K562 (cell line): Measurements from ENCODE around the gene C5orf24. TPM values are rescaled to one million over a fixed set of nuclear protein-coding genes. Genes with fewer than 3 reads are reported as not detected.

ENCODE experiments used
- ATF6 ChIP-seq: sonication (generic); formaldehyde crosslinking; IDR thresholded peaks from 2 replicates; pipeline ENCODE4 v1.4.0; 2020; ENCODE audit warnings: mild to moderate bottlenecking, missing genetic modification reagents
- EWSR1 ChIP-seq: fragments of 450-650 bp; IDR thresholded peaks from 2 replicates; pipeline ENCODE4 v1.6.1; 2018; ENCODE audit warnings: borderline replicate concordance, mild to moderate bottlenecking, low read depth, moderate library complexity; ENCODE audit not compliant: partially characterized antibody
- HOMEZ ChIP-seq: fragments of 250-450 bp; sonication (Bioruptor Pico); IDR thresholded peaks from 2 replicates; pipeline ENCODE4 v1.4.0; 2020; ENCODE audit warnings: mild to moderate bottlenecking, moderate library complexity
- NR2C2 ChIP-seq, 2 experiments: fragments of 200-800 bp in 1 of 2; sonication (Bioruptor generic) in 1 of 2; sonication (generic) in 1 of 2; formaldehyde crosslinking in 1 of 2; IDR thresholded peaks; 2 replicates each; pipeline versions ENCODE4 v1.6.1 to v1.8.0; 2016 to 2022; ENCODE audit warnings: mild to moderate bottlenecking in 1 of 2, missing compliant biosample characterization in 1 of 2, missing genetic modification characterization in 1 of 2, missing genetic modification reagents in 1 of 2
- POLR2A ChIP-seq: fragments of 450-650 bp; conservative IDR thresholded peaks from 2 replicates; pipeline ENCODE4 v1.6.1; 2016
- RAD21 ChIP-seq, 2 experiments: fragments of 250-450 bp in 1 of 2; fragments of 450-650 bp in 1 of 2; sonication (Bioruptor Pico) in 1 of 2; formaldehyde crosslinking in 1 of 2; IDR thresholded peaks in 1 of 2; conservative IDR thresholded peaks in 1 of 2; 2 replicates each; pipeline versions ENCODE4 v1.4.0 to v1.8.0; 2020 to 2022; ENCODE audit warnings: mild to moderate bottlenecking in 2 of 2, moderate library complexity in 1 of 2
- STAT5B ChIP-seq: fragments of 250-450 bp; sonication (Bioruptor Pico); IDR thresholded peaks from 2 replicates; pipeline ENCODE4 v1.8.0; 2021; ENCODE audit warnings: mild to moderate bottlenecking, inconsistent platforms
- TAL1 ChIP-seq: fragments of 450-650 bp; IDR thresholded peaks from 2 replicates; pipeline ENCODE4 v1.6.1; 2016; ENCODE audit warnings: mild to moderate bottlenecking
- WHSC1 ChIP-seq: IDR thresholded peaks from one replicate; pipeline ENCODE4 v1.6.1; 2012; ENCODE audit warnings: low read length, control low read depth, inconsistent platforms
- ZNF121 ChIP-seq: sonication (generic); formaldehyde crosslinking; conservative IDR thresholded peaks from 2 replicates; pipeline ENCODE4 v1.8.0; 2022; ENCODE audit warnings: missing genetic modification reagents
- ZNF124 ChIP-seq: sonication (generic); formaldehyde crosslinking; IDR thresholded peaks from 2 replicates; pipeline ENCODE4 v1.8.1; 2022; ENCODE audit warnings: missing genetic modification reagents
- ZNF197 ChIP-seq: fragments of 200-800 bp; sonication (Bioruptor generic); IDR thresholded peaks from 2 replicates; pipeline ENCODE4 v1.6.1; 2016; ENCODE audit warnings: low read depth, missing genetic modification characterization, missing compliant biosample characterization
- ZNF408 ChIP-seq: fragments of 250-450 bp; sonication (Bioruptor Pico); IDR thresholded peaks from 2 replicates; pipeline ENCODE4 v1.4.0; 2020; ENCODE audit warnings: low read depth, mild to moderate bottlenecking, moderate library complexity
- polyA plus RNA-seq, 8 experiments: library from polyadenylated mRNA; depleted of rRNA in 4 of 8; stranded (reverse) in 5 of 8; unstranded in 3 of 8; fragments of >200 nt; fragmentation: Nextera tagmentation in 2 of 8; fragmentation: Illumina TruSeq in 1 of 8; extraction: Ambion mirVana in 2 of 8; extraction: Trizol in 1 of 8; gene quantifications; 2 replicates each; pipeline versions ENCODE4 v1.2.1 to v1.2.3, GENCODE V29; 2011 to 2014; ENCODE audit warnings: inconsistent platforms in 1 of 8, missing spikeins in 1 of 8
- total RNA-seq, 7 experiments: library from RNA; depleted of rRNA in 6 of 7; stranded (reverse); fragments of >200 nt in 6 of 7; fragmentation: Illumina TruSeq in 2 of 7; extraction: Trizol in 2 of 7; gene quantifications; 2 replicates each; pipeline versions ENCODE4 v1.2.1 to v1.2.3, GENCODE V29; 2011 to 2021; ENCODE audit warnings: low replicate concordance in 1 of 7
- TF ChIP-seq, protein P1 (sequence below): fragments of 250-450 bp; sonication (Bioruptor Pico); IDR thresholded peaks from 2 replicates; pipeline ENCODE4 v1.5.0; 2021; ENCODE audit warnings: mild to moderate bottlenecking, borderline replicate concordance
- TF ChIP-seq, protein P2 (sequence below): fragments of 250-450 bp; sonication (Bioruptor Pico); IDR thresholded peaks from 2 replicates; pipeline ENCODE4 v1.5.0; 2020; ENCODE audit warnings: mild to moderate bottlenecking, borderline replicate concordance
- TF ChIP-seq, protein P3 (sequence below): fragments of 450-650 bp; IDR thresholded peaks from 2 replicates; pipeline ENCODE4 v1.6.1; 2016; ENCODE audit warnings: mild to moderate bottlenecking

Gene C5orf24
- total and polyA plus RNA-seq, 9 of the 15 experiments (the other 6 are each of a cell fraction or from before 2014, with no cell fraction given) = 8.9 to 38.6 (median 28.4) TPM

GRCh38 chr5:134904610-134905245 is 59.0 kb downstream of the C5orf24 start, which contains the start of gene PCBD2 (continued):
- TF ChIP-seq ATF6 (no peak), ZNF197 (CRISPR knock-in tag) (peak; percentile 64; the same call in 1 of the 2 replicates), POLR2A (peak; percentile 68; the same call in 1 of the 2 replicates), RAD21 (CRISPR knock-in tag; conservative IDR thresholded peaks at IDR 0.05 in 1 of 2, IDR thresholded peaks at IDR 0.05 in 1 of 2) (peak; percentile 79 to 84), ZNF408 (no peak), HOMEZ (CRISPR knock-in tag) (0 out of 2 replicates have a peak, but pooled peaks have one; percentile 16), ZNF124 (CRISPR knock-in tag) (no peak), STAT5B (no peak), ZNF121 (no peak), WHSC1 (no peak), TAL1 (no peak), EWSR1 (no peak), NR2C2 (CRISPR knock-in tag; IDR thresholded peaks at IDR 0.05) (peak; percentile 50; the same call in 1 of the 2 replicates), NR2C2 (tag; IDR thresholded peaks at IDR 0.05) (no peak; the same call in 1 of the 2 replicates)
- TF ChIP-seq, protein P1, sequence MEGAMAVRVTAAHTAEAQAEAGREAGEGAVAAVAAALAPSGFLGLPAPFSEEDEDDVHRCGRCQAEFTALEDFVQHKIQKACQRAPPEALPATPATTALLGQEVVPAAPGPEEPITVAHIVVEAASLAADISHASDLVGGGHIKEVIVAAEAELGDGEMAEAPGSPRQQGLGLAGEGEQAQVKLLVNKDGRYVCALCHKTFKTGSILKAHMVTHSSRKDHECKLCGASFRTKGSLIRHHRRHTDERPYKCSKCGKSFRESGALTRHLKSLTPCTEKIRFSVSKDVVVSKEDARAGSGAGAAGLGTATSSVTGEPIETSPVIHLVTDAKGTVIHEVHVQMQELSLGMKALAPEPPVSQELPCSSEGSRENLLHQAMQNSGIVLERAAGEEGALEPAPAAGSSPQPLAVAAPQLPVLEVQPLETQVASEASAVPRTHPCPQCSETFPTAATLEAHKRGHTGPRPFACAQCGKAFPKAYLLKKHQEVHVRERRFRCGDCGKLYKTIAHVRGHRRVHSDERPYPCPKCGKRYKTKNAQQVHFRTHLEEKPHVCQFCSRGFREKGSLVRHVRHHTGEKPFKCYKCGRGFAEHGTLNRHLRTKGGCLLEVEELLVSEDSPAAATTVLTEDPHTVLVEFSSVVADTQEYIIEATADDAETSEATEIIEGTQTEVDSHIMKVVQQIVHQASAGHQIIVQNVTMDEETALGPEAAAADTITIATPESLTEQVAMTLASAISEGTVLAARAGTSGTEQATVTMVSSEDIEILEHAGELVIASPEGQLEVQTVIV = no peak
- TF ChIP-seq, protein P2, sequence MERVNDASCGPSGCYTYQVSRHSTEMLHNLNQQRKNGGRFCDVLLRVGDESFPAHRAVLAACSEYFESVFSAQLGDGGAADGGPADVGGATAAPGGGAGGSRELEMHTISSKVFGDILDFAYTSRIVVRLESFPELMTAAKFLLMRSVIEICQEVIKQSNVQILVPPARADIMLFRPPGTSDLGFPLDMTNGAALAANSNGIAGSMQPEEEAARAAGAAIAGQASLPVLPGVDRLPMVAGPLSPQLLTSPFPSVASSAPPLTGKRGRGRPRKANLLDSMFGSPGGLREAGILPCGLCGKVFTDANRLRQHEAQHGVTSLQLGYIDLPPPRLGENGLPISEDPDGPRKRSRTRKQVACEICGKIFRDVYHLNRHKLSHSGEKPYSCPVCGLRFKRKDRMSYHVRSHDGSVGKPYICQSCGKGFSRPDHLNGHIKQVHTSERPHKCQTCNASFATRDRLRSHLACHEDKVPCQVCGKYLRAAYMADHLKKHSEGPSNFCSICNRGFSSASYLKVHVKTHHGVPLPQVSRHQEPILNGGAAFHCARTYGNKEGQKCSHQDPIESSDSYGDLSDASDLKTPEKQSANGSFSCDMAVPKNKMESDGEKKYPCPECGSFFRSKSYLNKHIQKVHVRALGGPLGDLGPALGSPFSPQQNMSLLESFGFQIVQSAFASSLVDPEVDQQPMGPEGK (CRISPR knock-in tag) = no peak
- TF ChIP-seq, protein P3, sequence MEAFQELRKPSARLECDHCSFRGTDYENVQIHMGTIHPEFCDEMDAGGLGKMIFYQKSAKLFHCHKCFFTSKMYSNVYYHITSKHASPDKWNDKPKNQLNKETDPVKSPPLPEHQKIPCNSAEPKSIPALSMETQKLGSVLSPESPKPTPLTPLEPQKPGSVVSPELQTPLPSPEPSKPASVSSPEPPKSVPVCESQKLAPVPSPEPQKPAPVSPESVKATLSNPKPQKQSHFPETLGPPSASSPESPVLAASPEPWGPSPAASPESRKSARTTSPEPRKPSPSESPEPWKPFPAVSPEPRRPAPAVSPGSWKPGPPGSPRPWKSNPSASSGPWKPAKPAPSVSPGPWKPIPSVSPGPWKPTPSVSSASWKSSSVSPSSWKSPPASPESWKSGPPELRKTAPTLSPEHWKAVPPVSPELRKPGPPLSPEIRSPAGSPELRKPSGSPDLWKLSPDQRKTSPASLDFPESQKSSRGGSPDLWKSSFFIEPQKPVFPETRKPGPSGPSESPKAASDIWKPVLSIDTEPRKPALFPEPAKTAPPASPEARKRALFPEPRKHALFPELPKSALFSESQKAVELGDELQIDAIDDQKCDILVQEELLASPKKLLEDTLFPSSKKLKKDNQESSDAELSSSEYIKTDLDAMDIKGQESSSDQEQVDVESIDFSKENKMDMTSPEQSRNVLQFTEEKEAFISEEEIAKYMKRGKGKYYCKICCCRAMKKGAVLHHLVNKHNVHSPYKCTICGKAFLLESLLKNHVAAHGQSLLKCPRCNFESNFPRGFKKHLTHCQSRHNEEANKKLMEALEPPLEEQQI = no peak
